Hepatocyte (in vitro differentiated cells): Measurements from ENCODE around the gene CRKL.

Experiments used
- CTCF ChIP-seq: fragments of 200-600 bp; sonication (generic); IDR thresholded peaks from 2 replicates; pipeline ENCODE4 v1.5.1; 2016; ENCODE audit warnings: antibody characterized with exemption, mild to moderate bottlenecking; ENCODE audit not compliant: poor library complexity
- EZH2phosphoT487 ChIP-seq: fragments of 200-600 bp; sonication (generic); IDR thresholded peaks from one replicate; pipeline ENCODE4 v1.6.1; 2018; ENCODE audit warnings: antibody characterized with exemption, mild to moderate bottlenecking, low read depth, moderate library complexity; ENCODE audit not compliant: unreplicated experiment, severe bottlenecking

DNA sequence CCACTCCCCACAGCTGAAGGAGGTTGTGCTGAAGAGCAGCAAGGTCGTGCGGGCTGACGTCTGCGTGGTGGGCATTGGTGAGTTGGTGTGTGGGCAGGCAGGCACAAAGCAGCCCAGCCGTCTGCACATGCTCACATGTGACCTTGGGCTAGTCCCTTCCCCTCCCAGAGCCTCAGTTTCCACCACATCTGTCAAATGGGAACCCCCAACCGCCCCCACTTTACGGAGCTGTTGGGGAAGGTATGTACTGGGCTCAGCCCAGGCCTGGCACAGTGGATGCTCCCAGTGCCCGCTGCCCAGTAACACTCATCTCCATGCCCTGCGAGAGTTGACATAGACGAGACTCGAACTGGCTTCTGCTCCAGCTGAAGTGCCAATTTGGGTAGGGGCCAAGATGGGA, 59.8 kb downstream of the CRKL start:
- TF ChIP-seq CTCF (no peak), EZH2phosphoT487 (no peak)
